GM23338 (cell line): ENCODE data around the gene ATG7. TPM values are rescaled to one million over a fixed set of nuclear protein-coding genes. Genes with fewer than 3 reads are reported as not detected.
"Not testable (repeated sequence)": the region's sequence is repeated elsewhere in the genome, so short reads cannot be mapped to it uniquely, and the experiment has no call there.

Experiments
- ATAC-seq: fragments of 200-7000 bp; cut with Tn5 transposase; 3 replicates; pipeline ENCODE4 v1.9.1; 2020
- DNase-seq: peaks from one replicate; pipeline ENCODE4 v3.0.0-alpha.2; 2015; ENCODE audit warnings: low spot score
- H2AFZ ChIP-seq: fragments of 200-600 bp; sonication (generic); 2 replicates; pipeline ENCODE4 v1.8.0; 2016; ENCODE audit warnings: antibody characterized with exemption, mild to moderate bottlenecking, moderate library complexity
- H3F3A ChIP-seq: fragments of 200-600 bp; sonication (generic); replicated peaks from 2 replicates; pipeline ENCODE4 v1.8.0; 2017; ENCODE audit warnings: antibody characterized with exemption, mixed run types, low read depth
- H3K27ac ChIP-seq: fragments of 200-600 bp; sonication (generic); 2 replicates; pipeline ENCODE4 v1.6.1; 2016; ENCODE audit warnings: low read depth
- H3K27me3 ChIP-seq: fragments of 200-600 bp; sonication (generic); 2 replicates; pipeline ENCODE4 v1.8.0; 2016; ENCODE audit warnings: mild to moderate bottlenecking, mixed run types, moderate library complexity; ENCODE audit not compliant: insufficient read depth
- H3K36me3 ChIP-seq: fragments of 200-600 bp; sonication (generic); 2 replicates; pipeline ENCODE4 v1.8.0; 2016; ENCODE audit warnings: mild to moderate bottlenecking; ENCODE audit not compliant: insufficient read depth
- H3K4me1 ChIP-seq: fragments of 200-600 bp; sonication (generic); 2 replicates; pipeline ENCODE4 v1.8.0; 2016; ENCODE audit warnings: mild to moderate bottlenecking, moderate library complexity; ENCODE audit not compliant: insufficient read depth
- H3K4me2 ChIP-seq: fragments of 200-600 bp; sonication (generic); 2 replicates; pipeline ENCODE4 v1.7.1; 2017; ENCODE audit warnings: mixed run types
- H3K4me3 ChIP-seq: fragments of 200-600 bp; sonication (generic); 2 replicates; pipeline ENCODE4 v1.6.1; 2016; ENCODE audit warnings: mixed run types
- H3K79me2 ChIP-seq: fragments of 200-600 bp; sonication (generic); replicated peaks from 2 replicates; pipeline ENCODE4 v1.8.0; 2017; ENCODE audit warnings: mild to moderate bottlenecking; ENCODE audit not compliant: insufficient read depth
- H3K9me2 ChIP-seq: fragments of 200-600 bp; sonication (generic); 2 replicates; pipeline ENCODE4 v1.8.0; 2017; ENCODE audit not compliant: insufficient read depth
- H4K20me1 ChIP-seq: fragments of 200-600 bp; sonication (generic); replicated peaks from 2 replicates; pipeline ENCODE4 v1.8.0; 2017; ENCODE audit warnings: mild to moderate bottlenecking; ENCODE audit not compliant: insufficient read depth
- H3K27ac Mint-ChIP-seq: 2 replicates; pipeline ENCODE4 v1.8.0; 2020; ENCODE audit warnings: inconsistent platforms, mild to moderate bottlenecking, moderate library complexity, mixed read lengths
- H3K27me3 Mint-ChIP-seq: 3 replicates; pipeline ENCODE4 v1.8.0; 2022; ENCODE audit warnings: low read depth, mild to moderate bottlenecking, moderate library complexity, mixed read lengths, inconsistent platforms; ENCODE audit not compliant: insufficient read depth, poor library complexity
- H3K36me3 Mint-ChIP-seq: 3 replicates; pipeline ENCODE4 v1.8.0; 2021; ENCODE audit warnings: low read depth, mild to moderate bottlenecking, inconsistent platforms, moderate library complexity, mixed read lengths
- H3K4me1 Mint-ChIP-seq: 3 replicates; pipeline ENCODE4 v1.8.0; 2020; ENCODE audit warnings: mild to moderate bottlenecking, inconsistent platforms, mixed read lengths
- H3K4me3 Mint-ChIP-seq: 3 replicates; pipeline ENCODE4 v1.8.0; 2021; ENCODE audit warnings: moderate library complexity, mild to moderate bottlenecking, inconsistent platforms, mixed read lengths
- H3K9me3 Mint-ChIP-seq: 3 replicates; pipeline ENCODE4 v1.8.0; 2020; ENCODE audit warnings: moderate library complexity, mild to moderate bottlenecking, inconsistent platforms, mixed read lengths
- CREB1 ChIP-seq: fragments of 250-450 bp; sonication (Bioruptor Pico); IDR thresholded peaks from 2 replicates; pipeline ENCODE4 v1.5.0; 2020; ENCODE audit warnings: low read depth, mild to moderate bottlenecking, moderate library complexity
- EZH2 ChIP-seq: fragments of 200-600 bp; sonication (generic); IDR thresholded peaks from one replicate; pipeline ENCODE4 v1.8.0; 2017; ENCODE audit warnings: antibody characterized with exemption, mild to moderate bottlenecking, low read depth; ENCODE audit not compliant: unreplicated experiment
- EZH2phosphoT487 ChIP-seq: fragments of 200-600 bp; sonication (generic); IDR thresholded peaks from one replicate; pipeline ENCODE4 v1.8.1; 2018; ENCODE audit warnings: antibody characterized with exemption; ENCODE audit not compliant: unreplicated experiment
- JUNB ChIP-seq: IDR thresholded peaks from one replicate; pipeline ENCODE4 v1.6.1; 2016; ENCODE audit warnings: antibody characterized with exemption; ENCODE audit not compliant: unreplicated experiment
- POLR2AphosphoS5 ChIP-seq: IDR thresholded peaks from 2 replicates; pipeline ENCODE4 v1.6.1; 2016; ENCODE audit warnings: antibody characterized with exemption, low read depth
- STAT1 ChIP-seq: IDR thresholded peaks from one replicate; pipeline ENCODE4 v1.6.1; 2016; ENCODE audit warnings: antibody characterized with exemption; ENCODE audit not compliant: unreplicated experiment
- ZNF114 ChIP-seq: fragments of 250-450 bp; sonication (Bioruptor Pico); IDR thresholded peaks from 2 replicates; pipeline ENCODE4 v1.5.0; 2020; ENCODE audit warnings: mild to moderate bottlenecking, moderate library complexity
- ZNF331 ChIP-seq: fragments of 250-450 bp; sonication (Bioruptor Pico); IDR thresholded peaks from 2 replicates; pipeline ENCODE4 v1.5.0; 2020; ENCODE audit warnings: low read depth, mild to moderate bottlenecking, moderate library complexity
- polyA plus RNA-seq: library from polyadenylated mRNA; unstranded; fragments of >200 nt; fragmentation: Nextera tagmentation; extraction: Ambion mirVana; gene quantifications from 2 replicates; pipeline ENCODE4 v1.2.1, GENCODE V29; 2016
- total RNA-seq: library from RNA; depleted of rRNA; stranded (reverse); fragments of >200 nt; shearing (Covaris generic); gene quantifications from 2 replicates; pipeline ENCODE4 v1.2.3, GENCODE V29; 2014
- TF ChIP-seq, protein P1 (sequence below): fragments of 250-450 bp; sonication (Bioruptor Pico); IDR thresholded peaks from 2 replicates; pipeline ENCODE4 v1.5.0; 2020; ENCODE audit warnings: mild to moderate bottlenecking, moderate library complexity
- TF ChIP-seq, protein P2 (sequence below), 2 experiments: fragments of 200-600 bp in 1 of 2; sonication (generic) in 1 of 2; conservative IDR thresholded peaks; 2 replicates each; pipeline versions ENCODE4 v1.5.1 to v1.6.1; 2016 to 2017; ENCODE audit warnings: antibody characterized with exemption in 2 of 2, low read depth in 2 of 2, mild to moderate bottlenecking in 2 of 2, moderate library complexity in 1 of 2
- TF ChIP-seq, protein P3 (sequence below): IDR thresholded peaks from one replicate; pipeline ENCODE4 v1.6.1; 2018; ENCODE audit warnings: antibody characterized with exemption; ENCODE audit not compliant: unreplicated experiment

Gene ATG7
- total and polyA plus RNA-seq, 2 experiments from 2014 or later = 16.2 to 36.7 TPM

- not testable (repeated sequence) for H3K27me3 Mint-ChIP-seq, H3K4me1 Mint-ChIP-seq, H3K4me1 ChIP-seq, H3K79me2 ChIP-seq, H3K27ac Mint-ChIP-seq, H3K4me2 ChIP-seq, DNase-seq, H2AFZ ChIP-seq, H3K27me3 ChIP-seq, H3K4me3 ChIP-seq, H3K4me3 Mint-ChIP-seq, H4K20me1 ChIP-seq, ATAC-seq, H3K9me3 Mint-ChIP-seq, H3K9me2 ChIP-seq, H3F3A ChIP-seq, H3K36me3 Mint-ChIP-seq, H3K27ac ChIP-seq, H3K36me3 ChIP-seq
Observed at GRCh38 chr3:11526121-11526520, 253.9 kb downstream of the ATG7 start.

- Mint-ChIP-seq H3K4me3 (no peak overlapping the region), H3K36me3 (no peaks in the 10 kb centered on the region), H3K27ac (no peak overlapping the region), H3K4me1 (no peaks in the 10 kb centered on the region), H3K27me3 (peaks cover 5% of the 10 kb centered on the region), H3K9me3 (no peaks in the 10 kb centered on the region)
- H3K79me2 ChIP-seq = no peaks in the 10 kb centered on the region
- no peak for ATAC-seq
- no peaks in the 10 kb centered on the region for H4K20me1 ChIP-seq
- no peak for DNase-seq
- H3K4me2 ChIP-seq = no peak overlapping the region
- H3K27me3 ChIP-seq = no peaks in the 10 kb centered on the region
- no peaks in the 10 kb centered on the region for H3K9me2 ChIP-seq
- H3F3A ChIP-seq = no peaks in the 10 kb centered on the region
- H3K36me3 ChIP-seq = no peaks in the 10 kb centered on the region
- no peaks in the 10 kb centered on the region for H3K4me1 ChIP-seq
- no peak overlapping the region for H2AFZ ChIP-seq
- no peak overlapping the region for H3K4me3 ChIP-seq
- no peak overlapping the region for H3K27ac ChIP-seq
- TF ChIP-seq JUNB (no peak), EZH2 (no peak), ZNF331 (CRISPR knock-in tag) (no peak), CREB1 (CRISPR knock-in tag) (no peak), POLR2AphosphoS5 (no peak), ZNF114 (CRISPR knock-in tag) (no peak), STAT1 (no peak), EZH2phosphoT487 (no peak)
- TF ChIP-seq, protein P1, sequence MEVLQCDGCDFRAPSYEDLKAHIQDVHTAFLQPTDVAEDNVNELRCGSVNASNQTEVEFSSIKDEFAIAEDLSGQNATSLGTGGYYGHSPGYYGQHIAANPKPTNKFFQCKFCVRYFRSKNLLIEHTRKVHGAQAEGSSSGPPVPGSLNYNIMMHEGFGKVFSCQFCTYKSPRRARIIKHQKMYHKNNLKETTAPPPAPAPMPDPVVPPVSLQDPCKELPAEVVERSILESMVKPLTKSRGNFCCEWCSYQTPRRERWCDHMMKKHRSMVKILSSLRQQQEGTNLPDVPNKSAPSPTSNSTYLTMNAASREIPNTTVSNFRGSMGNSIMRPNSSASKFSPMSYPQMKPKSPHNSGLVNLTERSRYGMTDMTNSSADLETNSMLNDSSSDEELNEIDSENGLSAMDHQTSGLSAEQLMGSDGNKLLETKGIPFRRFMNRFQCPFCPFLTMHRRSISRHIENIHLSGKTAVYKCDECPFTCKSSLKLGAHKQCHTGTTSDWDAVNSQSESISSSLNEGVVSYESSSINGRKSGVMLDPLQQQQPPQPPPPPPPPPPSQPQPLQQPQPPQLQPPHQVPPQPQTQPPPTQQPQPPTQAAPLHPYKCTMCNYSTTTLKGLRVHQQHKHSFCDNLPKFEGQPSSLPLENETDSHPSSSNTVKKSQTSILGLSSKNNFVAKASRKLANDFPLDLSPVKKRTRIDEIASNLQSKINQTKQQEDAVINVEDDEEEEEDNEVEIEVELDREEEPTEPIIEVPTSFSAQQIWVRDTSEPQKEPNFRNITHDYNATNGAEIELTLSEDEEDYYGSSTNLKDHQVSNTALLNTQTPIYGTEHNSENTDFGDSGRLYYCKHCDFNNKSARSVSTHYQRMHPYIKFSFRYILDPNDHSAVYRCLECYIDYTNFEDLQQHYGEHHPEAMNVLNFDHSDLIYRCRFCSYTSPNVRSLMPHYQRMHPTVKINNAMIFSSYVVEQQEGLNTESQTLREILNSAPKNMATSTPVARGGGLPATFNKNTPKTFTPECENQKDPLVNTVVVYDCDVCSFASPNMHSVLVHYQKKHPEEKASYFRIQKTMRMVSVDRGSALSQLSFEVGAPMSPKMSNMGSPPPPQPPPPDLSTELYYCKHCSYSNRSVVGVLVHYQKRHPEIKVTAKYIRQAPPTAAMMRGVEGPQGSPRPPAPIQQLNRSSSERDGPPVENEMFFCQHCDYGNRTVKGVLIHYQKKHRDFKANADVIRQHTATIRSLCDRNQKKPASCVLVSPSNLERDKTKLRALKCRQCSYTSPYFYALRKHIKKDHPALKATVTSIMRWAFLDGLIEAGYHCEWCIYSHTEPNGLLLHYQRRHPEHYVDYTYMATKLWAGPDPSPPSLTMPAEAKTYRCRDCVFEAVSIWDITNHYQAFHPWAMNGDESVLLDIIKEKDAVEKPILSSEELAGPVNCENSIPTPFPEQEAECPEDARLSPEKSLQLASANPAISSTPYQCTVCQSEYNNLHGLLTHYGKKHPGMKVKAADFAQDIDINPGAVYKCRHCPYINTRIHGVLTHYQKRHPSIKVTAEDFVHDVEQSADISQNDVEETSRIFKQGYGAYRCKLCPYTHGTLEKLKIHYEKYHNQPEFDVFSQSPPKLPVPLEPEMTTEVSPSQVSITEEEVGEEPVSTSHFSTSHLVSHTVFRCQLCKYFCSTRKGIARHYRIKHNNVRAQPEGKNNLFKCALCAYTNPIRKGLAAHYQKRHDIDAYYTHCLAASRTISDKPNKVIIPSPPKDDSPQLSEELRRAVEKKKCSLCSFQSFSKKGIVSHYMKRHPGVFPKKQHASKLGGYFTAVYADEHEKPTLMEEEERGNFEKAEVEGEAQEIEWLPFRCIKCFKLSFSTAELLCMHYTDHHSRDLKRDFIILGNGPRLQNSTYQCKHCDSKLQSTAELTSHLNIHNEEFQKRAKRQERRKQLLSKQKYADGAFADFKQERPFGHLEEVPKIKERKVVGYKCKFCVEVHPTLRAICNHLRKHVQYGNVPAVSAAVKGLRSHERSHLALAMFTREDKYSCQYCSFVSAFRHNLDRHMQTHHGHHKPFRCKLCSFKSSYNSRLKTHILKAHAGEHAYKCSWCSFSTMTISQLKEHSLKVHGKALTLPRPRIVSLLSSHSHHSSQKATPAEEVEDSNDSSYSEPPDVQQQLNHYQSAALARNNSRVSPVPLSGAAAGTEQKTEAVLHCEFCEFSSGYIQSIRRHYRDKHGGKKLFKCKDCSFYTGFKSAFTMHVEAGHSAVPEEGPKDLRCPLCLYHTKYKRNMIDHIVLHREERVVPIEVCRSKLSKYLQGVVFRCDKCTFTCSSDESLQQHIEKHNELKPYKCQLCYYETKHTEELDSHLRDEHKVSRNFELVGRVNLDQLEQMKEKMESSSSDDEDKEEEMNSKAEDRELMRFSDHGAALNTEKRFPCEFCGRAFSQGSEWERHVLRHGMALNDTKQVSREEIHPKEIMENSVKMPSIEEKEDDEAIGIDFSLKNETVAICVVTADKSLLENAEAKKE = no peak
- TF ChIP-seq, protein P2, sequence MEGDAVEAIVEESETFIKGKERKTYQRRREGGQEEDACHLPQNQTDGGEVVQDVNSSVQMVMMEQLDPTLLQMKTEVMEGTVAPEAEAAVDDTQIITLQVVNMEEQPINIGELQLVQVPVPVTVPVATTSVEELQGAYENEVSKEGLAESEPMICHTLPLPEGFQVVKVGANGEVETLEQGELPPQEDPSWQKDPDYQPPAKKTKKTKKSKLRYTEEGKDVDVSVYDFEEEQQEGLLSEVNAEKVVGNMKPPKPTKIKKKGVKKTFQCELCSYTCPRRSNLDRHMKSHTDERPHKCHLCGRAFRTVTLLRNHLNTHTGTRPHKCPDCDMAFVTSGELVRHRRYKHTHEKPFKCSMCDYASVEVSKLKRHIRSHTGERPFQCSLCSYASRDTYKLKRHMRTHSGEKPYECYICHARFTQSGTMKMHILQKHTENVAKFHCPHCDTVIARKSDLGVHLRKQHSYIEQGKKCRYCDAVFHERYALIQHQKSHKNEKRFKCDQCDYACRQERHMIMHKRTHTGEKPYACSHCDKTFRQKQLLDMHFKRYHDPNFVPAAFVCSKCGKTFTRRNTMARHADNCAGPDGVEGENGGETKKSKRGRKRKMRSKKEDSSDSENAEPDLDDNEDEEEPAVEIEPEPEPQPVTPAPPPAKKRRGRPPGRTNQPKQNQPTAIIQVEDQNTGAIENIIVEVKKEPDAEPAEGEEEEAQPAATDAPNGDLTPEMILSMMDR (conservative IDR thresholded peaks at IDR 0.05; ENCODE audit: low read depth in 2 of 2) = no peak
- TF ChIP-seq, protein P3, sequence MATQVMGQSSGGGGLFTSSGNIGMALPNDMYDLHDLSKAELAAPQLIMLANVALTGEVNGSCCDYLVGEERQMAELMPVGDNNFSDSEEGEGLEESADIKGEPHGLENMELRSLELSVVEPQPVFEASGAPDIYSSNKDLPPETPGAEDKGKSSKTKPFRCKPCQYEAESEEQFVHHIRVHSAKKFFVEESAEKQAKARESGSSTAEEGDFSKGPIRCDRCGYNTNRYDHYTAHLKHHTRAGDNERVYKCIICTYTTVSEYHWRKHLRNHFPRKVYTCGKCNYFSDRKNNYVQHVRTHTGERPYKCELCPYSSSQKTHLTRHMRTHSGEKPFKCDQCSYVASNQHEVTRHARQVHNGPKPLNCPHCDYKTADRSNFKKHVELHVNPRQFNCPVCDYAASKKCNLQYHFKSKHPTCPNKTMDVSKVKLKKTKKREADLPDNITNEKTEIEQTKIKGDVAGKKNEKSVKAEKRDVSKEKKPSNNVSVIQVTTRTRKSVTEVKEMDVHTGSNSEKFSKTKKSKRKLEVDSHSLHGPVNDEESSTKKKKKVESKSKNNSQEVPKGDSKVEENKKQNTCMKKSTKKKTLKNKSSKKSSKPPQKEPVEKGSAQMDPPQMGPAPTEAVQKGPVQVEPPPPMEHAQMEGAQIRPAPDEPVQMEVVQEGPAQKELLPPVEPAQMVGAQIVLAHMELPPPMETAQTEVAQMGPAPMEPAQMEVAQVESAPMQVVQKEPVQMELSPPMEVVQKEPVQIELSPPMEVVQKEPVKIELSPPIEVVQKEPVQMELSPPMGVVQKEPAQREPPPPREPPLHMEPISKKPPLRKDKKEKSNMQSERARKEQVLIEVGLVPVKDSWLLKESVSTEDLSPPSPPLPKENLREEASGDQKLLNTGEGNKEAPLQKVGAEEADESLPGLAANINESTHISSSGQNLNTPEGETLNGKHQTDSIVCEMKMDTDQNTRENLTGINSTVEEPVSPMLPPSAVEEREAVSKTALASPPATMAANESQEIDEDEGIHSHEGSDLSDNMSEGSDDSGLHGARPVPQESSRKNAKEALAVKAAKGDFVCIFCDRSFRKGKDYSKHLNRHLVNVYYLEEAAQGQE = no peak
Observed at GRCh38 chr3:11529281-11529680, 257.1 kb downstream of the ATG7 start.
